Measurements from ENCODE around the gene MT1X. TPM values are rescaled to one million over a fixed set of nuclear protein-coding genes. Genes with fewer than 3 reads are reported as not detected.

MT1X gene
- total and polyA plus RNA-seq, 2 of the 13 experiments (the other 11 are each of a cell fraction or from before 2014, with no cell fraction given) = 19.7 to 288 TPM

- TF ChIP-seq, protein P1, sequence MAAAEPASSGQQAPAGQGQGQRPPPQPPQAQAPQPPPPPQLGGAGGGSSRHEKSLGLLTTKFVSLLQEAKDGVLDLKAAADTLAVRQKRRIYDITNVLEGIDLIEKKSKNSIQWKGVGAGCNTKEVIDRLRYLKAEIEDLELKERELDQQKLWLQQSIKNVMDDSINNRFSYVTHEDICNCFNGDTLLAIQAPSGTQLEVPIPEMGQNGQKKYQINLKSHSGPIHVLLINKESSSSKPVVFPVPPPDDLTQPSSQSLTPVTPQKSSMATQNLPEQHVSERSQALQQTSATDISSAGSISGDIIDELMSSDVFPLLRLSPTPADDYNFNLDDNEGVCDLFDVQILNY (CRISPR knock-in tag; conservative IDR thresholded peaks at IDR 0.05) = no peak
- no peak for TF ChIP-seq NAIF1 (CRISPR knock-in tag; IDR thresholded peaks at IDR 0.05; ENCODE audit: borderline replicate concordance)
- TF ChIP-seq, protein P2, sequence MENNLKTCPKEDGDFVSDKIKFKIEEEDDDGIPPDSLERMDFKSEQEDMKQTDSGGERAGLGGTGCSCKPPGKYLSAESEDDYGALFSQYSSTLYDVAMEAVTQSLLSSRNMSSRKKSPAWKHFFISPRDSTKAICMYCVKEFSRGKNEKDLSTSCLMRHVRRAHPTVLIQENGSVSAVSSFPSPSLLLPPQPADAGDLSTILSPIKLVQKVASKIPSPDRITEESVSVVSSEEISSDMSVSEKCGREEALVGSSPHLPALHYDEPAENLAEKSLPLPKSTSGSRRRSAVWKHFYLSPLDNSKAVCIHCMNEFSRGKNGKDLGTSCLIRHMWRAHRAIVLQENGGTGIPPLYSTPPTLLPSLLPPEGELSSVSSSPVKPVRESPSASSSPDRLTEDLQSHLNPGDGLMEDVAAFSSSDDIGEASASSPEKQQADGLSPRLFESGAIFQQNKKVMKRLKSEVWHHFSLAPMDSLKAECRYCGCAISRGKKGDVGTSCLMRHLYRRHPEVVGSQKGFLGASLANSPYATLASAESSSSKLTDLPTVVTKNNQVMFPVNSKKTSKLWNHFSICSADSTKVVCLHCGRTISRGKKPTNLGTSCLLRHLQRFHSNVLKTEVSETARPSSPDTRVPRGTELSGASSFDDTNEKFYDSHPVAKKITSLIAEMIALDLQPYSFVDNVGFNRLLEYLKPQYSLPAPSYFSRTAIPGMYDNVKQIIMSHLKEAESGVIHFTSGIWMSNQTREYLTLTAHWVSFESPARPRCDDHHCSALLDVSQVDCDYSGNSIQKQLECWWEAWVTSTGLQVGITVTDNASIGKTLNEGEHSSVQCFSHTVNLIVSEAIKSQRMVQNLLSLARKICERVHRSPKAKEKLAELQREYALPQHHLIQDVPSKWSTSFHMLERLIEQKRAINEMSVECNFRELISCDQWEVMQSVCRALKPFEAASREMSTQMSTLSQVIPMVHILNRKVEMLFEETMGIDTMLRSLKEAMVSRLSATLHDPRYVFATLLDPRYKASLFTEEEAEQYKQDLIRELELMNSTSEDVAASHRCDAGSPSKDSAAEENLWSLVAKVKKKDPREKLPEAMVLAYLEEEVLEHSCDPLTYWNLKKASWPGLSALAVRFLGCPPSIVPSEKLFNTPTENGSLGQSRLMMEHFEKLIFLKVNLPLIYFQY (CRISPR knock-in tag; IDR thresholded peaks at IDR 0.05; ENCODE audit: borderline replicate concordance) = no peak
- no peak for TF ChIP-seq ZNF431 (CRISPR knock-in tag; IDR thresholded peaks at IDR 0.05; ENCODE audit: borderline replicate concordance, low read depth)
- peak; percentile 61 for TF ChIP-seq MED8 (CRISPR knock-in tag; IDR thresholded peaks at IDR 0.05; ENCODE audit: insufficient replicate concordance)
- no peak for TF ChIP-seq BHLHE40 (IDR thresholded peaks at IDR 0.05; ENCODE audit: low read length)
- TF ChIP-seq GTF3A (CRISPR knock-in tag; conservative IDR thresholded peaks at IDR 0.05) = no peak
- peak; percentile 76; the same call in 1 of the 2 replicates for TF ChIP-seq ZNF563 (CRISPR knock-in tag; IDR thresholded peaks at IDR 0.05)
- 0 out of 2 replicates have a peak, but pooled peaks have one; percentile 25 for TF ChIP-seq ETV6 (CRISPR knock-in tag; conservative IDR thresholded peaks at IDR 0.05)
- no peak for TF ChIP-seq ATF1 (CRISPR knock-in tag; IDR thresholded peaks at IDR 0.05)
- peak; percentile 80; the same call in 1 of the 2 replicates for TF ChIP-seq BCL3 (CRISPR knock-in tag; IDR thresholded peaks at IDR 0.05)
- TF ChIP-seq ZNF160 (CRISPR knock-in tag; IDR thresholded peaks at IDR 0.05) = no peak
- peak; percentile 51; the same call in 1 of the 2 replicates for TF ChIP-seq KLF12 (CRISPR knock-in tag; IDR thresholded peaks at IDR 0.05; ENCODE audit: borderline replicate concordance)
- TF ChIP-seq ZNF101 (CRISPR knock-in tag; IDR thresholded peaks at IDR 0.05; ENCODE audit: borderline replicate concordance, low read depth) = no peak
- peak; percentile 31; the same call in 1 of the 2 replicates for TF ChIP-seq TAF1 (CRISPR knock-in tag; IDR thresholded peaks at IDR 0.05)
- TF ChIP-seq ZNF569 (CRISPR knock-in tag; IDR thresholded peaks at IDR 0.05; ENCODE audit: borderline replicate concordance) = no peak
- no peak for TF ChIP-seq JUN (CRISPR knock-in tag; IDR thresholded peaks at IDR 0.05)
- TF ChIP-seq HNF1A (IDR thresholded peaks at IDR 0.05; ENCODE audit: low read depth) = no peak
- no peak for TF ChIP-seq HNF1A (CRISPR knock-in tag; IDR thresholded peaks at IDR 0.05; ENCODE audit: borderline replicate concordance)
Observed at GRCh38 chr16:56657555-56658326, 24.5 kb upstream of the MT1X start, which contains the start of gene MT1F (continued).

Data from HepG2 (cell line).